ENCODE measurements around the gene PARN. TPM values are rescaled to one million over a fixed set of nuclear protein-coding genes. Genes with fewer than 3 reads are reported as not detected.

PARN gene
- polyA plus RNA-seq, 3 donors: 18.4 to 24.4 (median 19.1) TPM

DNA sequence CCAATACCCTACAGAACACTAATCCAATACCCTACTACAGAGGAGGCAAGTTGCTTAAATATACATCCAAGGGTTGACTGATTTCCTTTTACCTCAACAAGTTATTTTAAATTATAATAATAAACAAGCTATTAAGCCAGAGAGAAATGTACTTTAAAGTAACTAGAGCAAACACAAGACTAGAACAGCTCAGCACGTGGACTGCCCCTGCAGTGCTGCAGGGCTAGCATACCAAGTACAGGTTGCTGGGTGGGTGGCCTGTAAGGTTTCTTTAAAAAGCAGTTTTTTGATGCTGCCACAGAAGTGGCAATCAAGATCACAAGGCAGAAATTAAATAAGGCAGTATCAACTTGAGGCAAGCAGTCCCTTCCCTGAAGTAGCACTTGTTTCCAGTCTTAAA is 63.5 kb downstream of the PARN start:
- no peaks in the 10 kb centered on the region for H3K9me3 Mint-ChIP-seq
- peaks cover 0 to 2% (median 0%) of the 10 kb centered on the region in 3 donors for H3K27me3 Mint-ChIP-seq (ENCODE audit: low read depth in 3 of 3)
- H2AFZ ChIP-seq (ENCODE audit: insufficient read depth, low read depth, low read length, poor library complexity, severe bottlenecking): no peak overlapping the region
- H3K4me1 ChIP-seq (ENCODE audit: control insufficient read depth in 1 of 2, insufficient read depth in 2 of 2, low read length in 2 of 2): no peaks in the 10 kb centered on the region
- no peaks in the 10 kb centered on the region for H3K9me3 ChIP-seq (replicated peaks in 1 of 2; ENCODE audit: control insufficient read depth in 1 of 2, insufficient read depth in 1 of 2, low read length in 2 of 2)
- peaks cover 24 to 31% of the 10 kb centered on the region in 2 donors for H3K36me3 Mint-ChIP-seq
- H3K27ac Mint-ChIP-seq: no peak overlapping the region
- no peaks in the 10 kb centered on the region for H4K20me1 ChIP-seq (ENCODE audit: insufficient read depth, low read length)
- no peak overlapping the region for H3K4me3 Mint-ChIP-seq
- no peaks in the 10 kb centered on the region for H3K27me3 ChIP-seq (ENCODE audit: control insufficient read depth in 2 of 2, insufficient read depth in 2 of 2, low read length in 2 of 2)
- no peak overlapping the region for H3K27ac ChIP-seq (ENCODE audit: low read depth in 1 of 2, low read length in 2 of 2)
- no peaks in the 10 kb centered on the region for H3K4me1 Mint-ChIP-seq
- H3K4me3 ChIP-seq (replicated peaks in 1 of 3; ENCODE audit: low read depth in 2 of 3, low read length in 3 of 3): no peak overlapping the region
- H3K9ac ChIP-seq (ENCODE audit: insufficient read depth, low read length, poor library complexity, severe bottlenecking): no peak overlapping the region
- no peak for TF ChIP-seq CTCF (IDR thresholded peaks at IDR 0.05)
- H3K4me2 ChIP-seq (replicated peaks; ENCODE audit: extremely low read depth, low read length, poor library complexity, severe bottlenecking): no peak overlapping the region
- no peak for DNase-seq
- H3K79me2 ChIP-seq (ENCODE audit: insufficient read depth, low read length): no peaks in the 10 kb centered on the region
- intact Hi-C loops (cut with micrococcal nuclease): no loop called here
- no CpG with 5 or more reads among the region's 1 CpG for WGBS (ENCODE audit: insufficient coverage)
- H3K36me3 ChIP-seq (replicated peaks in 1 of 2; ENCODE audit: control insufficient read depth in 1 of 2, insufficient read depth in 2 of 2, low read length in 2 of 2): peaks cover 4 to 24% of the 10 kb centered on the region in 2 donors

DNA sequence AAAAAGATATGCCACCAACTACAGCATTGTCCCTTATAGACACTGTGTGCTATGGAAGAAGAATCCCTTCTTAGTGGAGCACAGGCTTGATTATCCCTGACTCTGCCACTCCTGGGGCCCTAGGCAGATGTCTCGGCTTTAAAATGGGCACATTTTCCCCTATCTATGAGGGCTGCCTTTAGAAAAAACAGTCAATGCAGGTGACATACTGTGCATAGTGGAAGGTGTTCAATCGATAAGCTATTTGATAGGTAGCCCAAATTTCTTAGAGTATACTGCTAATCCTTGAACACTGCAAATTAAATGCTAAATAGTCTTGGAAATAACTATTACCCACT is 64.4 kb downstream of the PARN start:
- H3K9me3 Mint-ChIP-seq: no peaks in the 10 kb centered on the region
- peaks cover 25 to 31% of the 10 kb centered on the region in 2 donors for H3K36me3 Mint-ChIP-seq
- WGBS (ENCODE audit: insufficient coverage): no CpG with 5 or more reads among the region's 2 CpGs
- no peaks in the 10 kb centered on the region for H3K4me1 Mint-ChIP-seq
- no peaks in the 10 kb centered on the region for H3K4me1 ChIP-seq (ENCODE audit: control insufficient read depth in 1 of 2, insufficient read depth in 2 of 2, low read length in 2 of 2)
- no peak overlapping the region for H2AFZ ChIP-seq (ENCODE audit: insufficient read depth, low read depth, low read length, poor library complexity, severe bottlenecking)
- H3K79me2 ChIP-seq (ENCODE audit: insufficient read depth, low read length): no peaks in the 10 kb centered on the region
- H3K4me3 ChIP-seq (replicated peaks in 1 of 3; ENCODE audit: low read depth in 2 of 3, low read length in 3 of 3): no peak overlapping the region
- no peaks in the 10 kb centered on the region for H4K20me1 ChIP-seq (ENCODE audit: insufficient read depth, low read length)
- no peak for DNase-seq
- TF ChIP-seq CTCF (IDR thresholded peaks at IDR 0.05): no peak
- no peak overlapping the region for H3K27ac ChIP-seq (ENCODE audit: low read depth in 1 of 2, low read length in 2 of 2)
- H3K4me3 Mint-ChIP-seq: no peak overlapping the region
- no peak overlapping the region for H3K9ac ChIP-seq (ENCODE audit: insufficient read depth, low read length, poor library complexity, severe bottlenecking)
- intact Hi-C loops (cut with micrococcal nuclease): no loop called here
- no peak overlapping the region for H3K27ac Mint-ChIP-seq
- no peaks in the 10 kb centered on the region for H3K9me3 ChIP-seq (replicated peaks in 1 of 2; ENCODE audit: control insufficient read depth in 1 of 2, insufficient read depth in 1 of 2, low read length in 2 of 2)
- H3K4me2 ChIP-seq (replicated peaks; ENCODE audit: extremely low read depth, low read length, poor library complexity, severe bottlenecking): no peak overlapping the region
- peaks cover 0 to 2% (median 0%) of the 10 kb centered on the region in 3 donors for H3K27me3 Mint-ChIP-seq (ENCODE audit: low read depth in 3 of 3)
- no peaks in the 10 kb centered on the region for H3K27me3 ChIP-seq (ENCODE audit: control insufficient read depth in 2 of 2, insufficient read depth in 2 of 2, low read length in 2 of 2)
- H3K36me3 ChIP-seq (replicated peaks in 1 of 2; ENCODE audit: control insufficient read depth in 1 of 2, insufficient read depth in 2 of 2, low read length in 2 of 2): peaks cover 5 to 34% of the 10 kb centered on the region in 2 donors

Measured in CD14-positive monocyte (primary cell).